Neural progenitor cell (in vitro differentiated cells): Measurements from ENCODE around the gene ABHD2. TPM values are rescaled to one million over a fixed set of nuclear protein-coding genes. Genes with fewer than 3 reads are reported as not detected.

Experiments used
- DNase-seq: peaks from one replicate; pipeline ENCODE4 v3.0.0-alpha.2; 2016; ENCODE audit warnings: low spot score
- H2AFZ ChIP-seq: fragments of 200-600 bp; sonication (generic); replicated peaks from 2 replicates; pipeline ENCODE4 v1.6.1; 2016; ENCODE audit warnings: antibody characterized with exemption
- H3F3A ChIP-seq: fragments of 200-600 bp; sonication (generic); 2 replicates; pipeline ENCODE4 v1.6.1; 2016; ENCODE audit warnings: antibody characterized with exemption, low read depth
- H3K27ac ChIP-seq: fragments of 200-600 bp; sonication (generic); 2 replicates; pipeline ENCODE4 v1.5.1; 2016; ENCODE audit warnings: mild to moderate bottlenecking
- H3K27me3 ChIP-seq: fragments of 200-600 bp; sonication (generic); 2 replicates; pipeline ENCODE4 v1.6.1; 2016; ENCODE audit warnings: mild to moderate bottlenecking, moderate library complexity
- H3K36me3 ChIP-seq: fragments of 200-600 bp; sonication (generic); 2 replicates; pipeline ENCODE4 v1.5.1; 2016
- H3K4me1 ChIP-seq: fragments of 200-600 bp; sonication (generic); 2 replicates; pipeline ENCODE4 v1.6.1; 2016; ENCODE audit warnings: mixed run types
- H3K4me2 ChIP-seq: fragments of 200-600 bp; sonication (generic); 2 replicates; pipeline ENCODE4 v1.6.1; 2016
- H3K4me3 ChIP-seq: fragments of 200-600 bp; sonication (generic); 2 replicates; pipeline ENCODE4 v1.5.1; 2016
- H3K79me2 ChIP-seq: fragments of 200-600 bp; sonication (generic); 2 replicates; pipeline ENCODE4 v1.6.1; 2016; ENCODE audit warnings: low read depth
- H3K9ac ChIP-seq: fragments of 200-600 bp; sonication (generic); 2 replicates; pipeline ENCODE4 v1.6.1; 2016
- H3K9me3 ChIP-seq: fragments of 200-600 bp; sonication (generic); 2 replicates; pipeline ENCODE4 v1.5.1; 2016; ENCODE audit warnings: low read depth
- H4K20me1 ChIP-seq: fragments of 200-600 bp; sonication (generic); 2 replicates; pipeline ENCODE4 v1.6.1; 2016; ENCODE audit warnings: low read depth
- H3K27ac Mint-ChIP-seq: 3 replicates; pipeline ENCODE4 v1.8.0; 2021; ENCODE audit warnings: mixed read lengths
- H3K27me3 Mint-ChIP-seq: 2 replicates; pipeline ENCODE4 v1.8.0; 2022; ENCODE audit warnings: low read depth, mild to moderate bottlenecking, inconsistent platforms, moderate library complexity, mixed read lengths; ENCODE audit not compliant: insufficient read depth
- H3K36me3 Mint-ChIP-seq: 3 replicates; pipeline ENCODE4 v1.8.0; 2021; ENCODE audit warnings: mixed read lengths
- H3K4me1 Mint-ChIP-seq: 3 replicates; pipeline ENCODE4 v1.8.0; 2021; ENCODE audit warnings: mixed read lengths
- H3K4me3 Mint-ChIP-seq: 3 replicates; pipeline ENCODE4 v1.8.0; 2021; ENCODE audit warnings: mild to moderate bottlenecking, moderate library complexity, mixed read lengths
- H3K9me3 Mint-ChIP-seq: 3 replicates; pipeline ENCODE4 v1.8.0; 2020; ENCODE audit warnings: mixed read lengths
- CTCF ChIP-seq: fragments of 200-600 bp; sonication (generic); IDR thresholded peaks from 2 replicates; pipeline ENCODE4 v1.5.1; 2017; ENCODE audit warnings: antibody characterized with exemption, mild to moderate bottlenecking
- EZH2 ChIP-seq: fragments of 200-600 bp; sonication (generic); IDR thresholded peaks from 2 replicates; pipeline ENCODE4 v1.6.1; 2017; ENCODE audit warnings: antibody characterized with exemption, mild to moderate bottlenecking, moderate library complexity
- EZH2phosphoT487 ChIP-seq: fragments of 200-600 bp; sonication (generic); IDR thresholded peaks from 2 replicates; pipeline ENCODE4 v1.6.1; 2017; ENCODE audit warnings: antibody characterized with exemption
- total RNA-seq: library from RNA; depleted of rRNA; stranded (reverse); fragments of >200 nt; gene quantifications from 2 replicates; pipeline ENCODE4 v1.2.3, GENCODE V29; 2015; ENCODE audit warnings: low replicate concordance

The ABHD2 gene
- total RNA-seq, 1 donor from 2014 or later, result 10.9 TPM

GRCh38 chr15:89126009-89126408 lies 37.8 kb downstream of the ABHD2 start:
- Mint-ChIP-seq H3K4me1 (peaks cover 4% of the 10 kb centered on the region), H3K4me3 (no peak overlapping the region), H3K27me3 (no peaks in the 10 kb centered on the region), H3K27ac (no peak overlapping the region), H3K9me3 (no peaks in the 10 kb centered on the region), H3K36me3 (peaks cover 16% of the 10 kb centered on the region)
- no peaks in the 10 kb centered on the region for H3K9me3 ChIP-seq
- H3K36me3 ChIP-seq, result no peaks in the 10 kb centered on the region
- no peaks in the 10 kb centered on the region for H3K27me3 ChIP-seq
- no peaks in the 10 kb centered on the region for H3K4me1 ChIP-seq
- TF ChIP-seq EZH2phosphoT487, result no peak
- TF ChIP-seq EZH2, result no peak
- TF ChIP-seq CTCF, result no peak
- no peaks in the 10 kb centered on the region for H4K20me1 ChIP-seq
- no peak overlapping the region for H3K27ac ChIP-seq
- no peak overlapping the region for H2AFZ ChIP-seq
- H3K79me2 ChIP-seq, result no peaks in the 10 kb centered on the region
- H3K4me3 ChIP-seq, result no peak overlapping the region
- no peaks in the 10 kb centered on the region for H3F3A ChIP-seq
- DNase-seq, result no peak
- no peak overlapping the region for H3K9ac ChIP-seq
- H3K4me2 ChIP-seq, result no peak overlapping the region

- Histone ChIP-seq H3K9me3 (no peaks in the 10 kb centered on the region), H2AFZ (no peak overlapping the region), H4K20me1 (no peaks in the 10 kb centered on the region), H3K9ac (no peak overlapping the region), H3K4me1 (no peaks in the 10 kb centered on the region), H3F3A (no peaks in the 10 kb centered on the region), H3K4me2 (no peak overlapping the region), H3K27me3 (no peaks in the 10 kb centered on the region), H3K36me3 (no peaks in the 10 kb centered on the region), H3K27ac (no peak overlapping the region), H3K4me3 (no peak overlapping the region), H3K79me2 (no peaks in the 10 kb centered on the region)
- H3K27ac Mint-ChIP-seq, result no peak overlapping the region
- H3K9me3 Mint-ChIP-seq, result no peaks in the 10 kb centered on the region
- no peak overlapping the region for H3K4me3 Mint-ChIP-seq
- TF ChIP-seq EZH2, result no peak
- TF ChIP-seq CTCF, result no peak
- no peak for TF ChIP-seq EZH2phosphoT487
- H3K36me3 Mint-ChIP-seq, result peaks cover 13% of the 10 kb centered on the region
- H3K27me3 Mint-ChIP-seq, result no peaks in the 10 kb centered on the region
- H3K4me1 Mint-ChIP-seq, result peaks cover 4% of the 10 kb centered on the region
- DNase-seq, result no peak
These were observed 38.9 kb downstream of the ABHD2 start for GRCh38 chr15:89127054-89127702.

GRCh38 chr15:89128320-89129122 lies 40.3 kb downstream of the ABHD2 start:
- H3K27ac Mint-ChIP-seq, result no peak overlapping the region
- peaks cover 4% of the 10 kb centered on the region for H3K4me1 Mint-ChIP-seq
- H3K4me1 ChIP-seq, result no peaks in the 10 kb centered on the region
- TF ChIP-seq CTCF (no peak), EZH2 (no peak), EZH2phosphoT487 (no peak)
- H3F3A ChIP-seq, result no peaks in the 10 kb centered on the region
- peaks cover 13% of the 10 kb centered on the region for H3K36me3 Mint-ChIP-seq
- DNase-seq, result no peak
- no peak overlapping the region for H3K4me3 Mint-ChIP-seq
- H3K27me3 Mint-ChIP-seq, result no peaks in the 10 kb centered on the region
- no peaks in the 10 kb centered on the region for H4K20me1 ChIP-seq
- no peak overlapping the region for H3K4me3 ChIP-seq
- H3K27ac ChIP-seq, result no peak overlapping the region
- no peaks in the 10 kb centered on the region for H3K36me3 ChIP-seq
- H3K4me2 ChIP-seq, result no peak overlapping the region
- no peaks in the 10 kb centered on the region for H3K79me2 ChIP-seq
- no peaks in the 10 kb centered on the region for H3K9me3 Mint-ChIP-seq
- no peak overlapping the region for H2AFZ ChIP-seq
- H3K9me3 ChIP-seq, result no peaks in the 10 kb centered on the region
- no peaks in the 10 kb centered on the region for H3K27me3 ChIP-seq
- no peak overlapping the region for H3K9ac ChIP-seq
